Measurements from ENCODE around the gene DNM2. TPM values are rescaled to one million over a fixed set of nuclear protein-coding genes. Genes with fewer than 3 reads are reported as not detected.
A peak's percentile ranks its signal among the peaks of the same experiment; 100 is the strongest.

Gene DNM2
- total and polyA plus RNA-seq, 2 of the 13 experiments (the other 11 are each of a cell fraction or from before 2014, with no cell fraction given): 41.7 to 59.8 TPM

GRCh38 chr19:10695401-10696398 is 22.2 kb upstream of the DNM2 start (continued):
- TF ChIP-seq CERS6 (CRISPR knock-in tag; IDR thresholded peaks at IDR 0.05): peak; percentile 87; the same call in 1 of the 2 replicates
- no peak for TF ChIP-seq SRSF4 (IDR thresholded peaks at IDR 0.05; ENCODE audit: low read depth, low read length, poor library complexity, severe bottlenecking)
- 0 out of 2 replicates have a peak, but pooled peaks have one; percentile 41 for TF ChIP-seq ZNF75D (CRISPR knock-in tag; IDR thresholded peaks at IDR 0.05; ENCODE audit: borderline replicate concordance)
- TF ChIP-seq ZFP62 (CRISPR knock-in tag; IDR thresholded peaks at IDR 0.05): no peak
- TF ChIP-seq SRSF1 (optimal IDR thresholded peaks at IDR 0.05; ENCODE audit: low read depth, low read length): no peak
- peak; percentile 72 for TF ChIP-seq ZNF687 (CRISPR knock-in tag; IDR thresholded peaks at IDR 0.05)
- peak; percentile 66; the same call in 1 of the 2 replicates for TF ChIP-seq MLX (CRISPR knock-in tag; IDR thresholded peaks at IDR 0.05)
- TF ChIP-seq ZBTB7A (CRISPR knock-in tag; IDR thresholded peaks at IDR 0.05): peak; percentile 59; the same call in 1 of the 2 replicates
- TF ChIP-seq TOE1 (CRISPR knock-in tag; IDR thresholded peaks at IDR 0.05): 0 out of 2 replicates have a peak, but pooled peaks have one; percentile 76
- TF ChIP-seq POLR2AphosphoS2 (IDR thresholded peaks at IDR 0.05; ENCODE audit: low read depth, low read length): no peak
- peak; percentile 93; the same call in 1 of the 2 replicates for TF ChIP-seq DNMT3B (CRISPR knock-in tag; conservative IDR thresholded peaks at IDR 0.05)
- no peak for TF ChIP-seq HIC2 (CRISPR knock-in tag; IDR thresholded peaks at IDR 0.05; ENCODE audit: low read depth)
- peak; percentile 75; the same call in 1 of the 2 replicates for TF ChIP-seq SAFB2 (CRISPR knock-in tag; IDR thresholded peaks at IDR 0.05; ENCODE audit: borderline replicate concordance, low read depth)
- TF ChIP-seq POGZ (CRISPR knock-in tag; IDR thresholded peaks at IDR 0.05): no peak
- TF ChIP-seq ZNF850 (CRISPR knock-in tag; conservative IDR thresholded peaks at IDR 0.05): no peak
- TF ChIP-seq ZNF784 (CRISPR knock-in tag; IDR thresholded peaks at IDR 0.05; ENCODE audit: borderline replicate concordance): peak; percentile 57; the same call in 1 of the 2 replicates
- peak; percentile 59 for TF ChIP-seq TEAD3 (CRISPR knock-in tag; optimal IDR thresholded peaks at IDR 0.05; ENCODE audit: borderline replicate concordance)
- no peak for TF ChIP-seq ZNF597 (CRISPR knock-in tag; IDR thresholded peaks at IDR 0.05)

Measured in HepG2 (cell line).